Subcutaneous adipose tissue (tissue), 4 donors: ENCODE data around the gene HELZ. TPM values are rescaled to one million over a fixed set of nuclear protein-coding genes. Genes with fewer than 3 reads are reported as not detected.

Source experiments
- total RNA-seq, 4 donors: library from RNA; depleted of rRNA; stranded (reverse); fragments of >200 nt; gene quantifications; one replicate each; pipeline ENCODE4 v1.1.0, GENCODE V29; 2016
- TF ChIP-seq, protein P1 (sequence below): fragments of 450-650 bp; IDR thresholded peaks from one replicate; pipeline ENCODE4 v1.5.1; 2016; ENCODE audit warnings: low read depth, mild to moderate bottlenecking, control low read depth, antibody characterized with exemption, moderate library complexity

The HELZ gene
- total RNA-seq, 4 donors from 2014 or later: 74.5 to 83.0 (median 76.8) TPM

GRCh38 chr17:67151717-67152116 is 93.3 kb downstream of the HELZ start:
- TF ChIP-seq, protein P1, sequence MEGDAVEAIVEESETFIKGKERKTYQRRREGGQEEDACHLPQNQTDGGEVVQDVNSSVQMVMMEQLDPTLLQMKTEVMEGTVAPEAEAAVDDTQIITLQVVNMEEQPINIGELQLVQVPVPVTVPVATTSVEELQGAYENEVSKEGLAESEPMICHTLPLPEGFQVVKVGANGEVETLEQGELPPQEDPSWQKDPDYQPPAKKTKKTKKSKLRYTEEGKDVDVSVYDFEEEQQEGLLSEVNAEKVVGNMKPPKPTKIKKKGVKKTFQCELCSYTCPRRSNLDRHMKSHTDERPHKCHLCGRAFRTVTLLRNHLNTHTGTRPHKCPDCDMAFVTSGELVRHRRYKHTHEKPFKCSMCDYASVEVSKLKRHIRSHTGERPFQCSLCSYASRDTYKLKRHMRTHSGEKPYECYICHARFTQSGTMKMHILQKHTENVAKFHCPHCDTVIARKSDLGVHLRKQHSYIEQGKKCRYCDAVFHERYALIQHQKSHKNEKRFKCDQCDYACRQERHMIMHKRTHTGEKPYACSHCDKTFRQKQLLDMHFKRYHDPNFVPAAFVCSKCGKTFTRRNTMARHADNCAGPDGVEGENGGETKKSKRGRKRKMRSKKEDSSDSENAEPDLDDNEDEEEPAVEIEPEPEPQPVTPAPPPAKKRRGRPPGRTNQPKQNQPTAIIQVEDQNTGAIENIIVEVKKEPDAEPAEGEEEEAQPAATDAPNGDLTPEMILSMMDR: no peak

DNA sequence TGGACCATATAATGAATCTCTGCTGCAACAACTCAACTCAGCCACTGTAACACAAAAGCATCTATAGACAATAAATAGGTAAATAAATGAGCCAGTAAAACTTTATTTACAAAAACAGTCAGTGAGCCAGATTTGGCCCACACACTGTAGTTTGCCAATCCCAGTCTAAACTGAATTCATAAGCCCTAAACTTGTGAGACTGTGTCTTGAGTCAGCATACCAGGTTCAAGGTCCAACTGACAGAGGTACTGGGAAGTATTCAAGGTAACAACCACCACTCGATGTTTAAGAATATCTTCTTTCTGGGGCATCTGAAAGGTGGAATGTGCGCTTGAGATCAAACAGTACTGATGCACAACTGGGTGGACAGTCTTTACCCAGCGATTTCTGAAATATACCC is 94.2 kb downstream of the HELZ start:
- TF ChIP-seq, protein P1: no peak

GRCh38 chr17:67148352-67148751 is 96.6 kb downstream of the HELZ start:
- TF ChIP-seq, protein P1: no peak

- TF ChIP-seq, protein P1: no peak
Measured at GRCh38 chr17:67145183-67145805, 99.7 kb downstream of the HELZ start.

DNA sequence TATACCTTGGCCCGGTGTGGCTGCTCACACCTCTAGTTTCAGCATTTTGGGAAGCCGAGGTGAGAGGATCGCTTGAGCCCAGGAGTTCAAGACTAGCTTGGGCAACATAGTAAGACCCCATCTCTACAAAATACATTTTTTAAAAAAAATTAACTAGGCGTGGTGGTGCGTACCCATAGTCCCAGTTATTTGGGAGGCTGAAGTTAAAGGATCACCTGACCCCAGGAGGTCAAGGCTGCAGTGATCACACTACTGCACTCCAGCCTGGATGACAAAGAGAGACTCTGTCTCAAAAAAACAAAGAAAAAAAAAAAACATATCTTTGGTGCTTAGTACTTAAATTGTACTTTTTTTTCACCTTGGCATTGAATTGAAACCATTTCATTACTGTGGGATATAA is 101.7 kb downstream of the HELZ start:
- TF ChIP-seq, protein P1: no peak

GRCh38 chr17:67139784-67140665 is 105.0 kb downstream of the HELZ start:
- TF ChIP-seq, protein P1: no peak

DNA sequence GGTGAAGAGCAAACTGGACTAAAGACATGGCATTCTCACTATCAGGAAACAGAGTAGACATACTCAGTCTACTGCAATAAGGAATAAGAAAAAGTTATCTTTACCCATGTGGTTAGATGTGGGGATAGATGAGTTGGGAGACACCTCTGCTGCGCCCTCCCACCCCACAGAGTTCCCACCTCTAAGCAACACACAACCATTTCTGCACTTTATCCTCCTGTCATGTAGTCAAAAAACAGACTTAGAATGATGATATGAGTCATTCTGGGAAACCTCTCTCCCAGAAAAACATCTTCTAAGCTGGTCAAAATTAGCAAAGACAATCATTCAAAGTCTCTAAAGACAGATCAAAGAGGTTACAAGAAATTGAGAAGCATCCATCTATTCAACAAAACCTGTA is 105.7 kb downstream of the HELZ start:
- TF ChIP-seq, protein P1: no peak
